PC-3 (cell line): ENCODE measurements around the gene SMYD3. TPM values are rescaled to one million over a fixed set of nuclear protein-coding genes. Genes with fewer than 3 reads are reported as not detected.

ENCODE experiments used
- ATAC-seq: fragments of 200-7000 bp; cut with Tn5 transposase; 2 replicates; pipeline ENCODE4 v1.9.1; 2020; ENCODE audit warnings: mild to moderate bottlenecking, moderate library complexity
- BruUV-seq: library from RNA; stranded (reverse); fragments of 400-500 nt; replicated peaks from 2 replicates; lab custom pipeline; 2021; lab: Mats Ljungman, UMichigan
- CTCF ChIA-PET: fragments of 300-600 bp; sonication (Branson Sonifier 250); formaldehyde crosslinking; loops from one replicate; lab custom pipeline; 2022; ENCODE audit warnings: antibody characterized with exemption; lab: Charles Lee
- POLR2A ChIA-PET: fragments of 300-600 bp; sonication (Branson Sonifier 250); formaldehyde crosslinking; loops from one replicate; lab custom pipeline; 2022; ENCODE audit warnings: antibody characterized with exemption; ENCODE audit not compliant: unreplicated experiment; lab: Charles Lee
- DNase-seq: peaks from one replicate; pipeline ENCODE4 v3.0.0-alpha.2; 2015
- H2AFZ ChIP-seq: fragments of 300-600 bp; sonication (generic); 2 replicates; pipeline ENCODE4 v1.6.0; 2016; ENCODE audit warnings: antibody characterized with exemption, low read length
- H3F3A ChIP-seq: fragments of 300-600 bp; sonication (generic); one replicate; pipeline ENCODE4 v1.6.0; 2017; ENCODE audit warnings: antibody characterized with exemption, low read length, control low read depth, mild to moderate bottlenecking; ENCODE audit not compliant: unreplicated experiment
- H3K27ac ChIP-seq: fragments of 300-600 bp; sonication (generic); 2 replicates; pipeline ENCODE4 v1.5.1; 2016; ENCODE audit warnings: mild to moderate bottlenecking, low read length
- H3K27me3 ChIP-seq: fragments of 300-600 bp; sonication (generic); 2 replicates; pipeline ENCODE4 v1.6.1; 2016; ENCODE audit warnings: low read length, mixed read lengths
- H3K36me3 ChIP-seq: fragments of 300-600 bp; sonication (generic); 2 replicates; pipeline ENCODE4 v1.6.1; 2016; ENCODE audit warnings: low read depth, mixed run types, low read length, mixed read lengths
- H3K4me1 ChIP-seq: fragments of 300-600 bp; sonication (generic); 2 replicates; pipeline ENCODE4 v1.5.1; 2016; ENCODE audit warnings: low read length; ENCODE audit not compliant: insufficient read depth
- H3K4me2 ChIP-seq: fragments of 300-600 bp; sonication (generic); 2 replicates; pipeline ENCODE4 v1.6.0; 2016; ENCODE audit warnings: low read length
- H3K4me3 ChIP-seq: fragments of 300-600 bp; sonication (generic); 2 replicates; pipeline ENCODE4 v1.5.1; 2016; ENCODE audit warnings: mild to moderate bottlenecking, low read length, mixed read lengths
- H3K79me2 ChIP-seq: fragments of 300-600 bp; sonication (generic); 2 replicates; pipeline ENCODE4 v1.6.1; 2017; ENCODE audit warnings: low read length, mixed read lengths
- H3K9ac ChIP-seq: fragments of 300-600 bp; sonication (generic); 2 replicates; pipeline ENCODE4 v1.6.0; 2016; ENCODE audit warnings: mild to moderate bottlenecking, low read length
- H3K9me2 ChIP-seq: fragments of 300-600 bp; sonication (generic); replicated peaks from 2 replicates; pipeline ENCODE4 v1.6.1; 2016; ENCODE audit warnings: mixed run types, low read length, mixed read lengths
- H3K9me3 ChIP-seq: fragments of 300-600 bp; sonication (generic); 2 replicates; pipeline ENCODE4 v1.6.1; 2016; ENCODE audit warnings: low read length, mixed read lengths
- H4K20me1 ChIP-seq: fragments of 300-600 bp; sonication (generic); 2 replicates; pipeline ENCODE4 v1.6.1; 2016; ENCODE audit warnings: low read length, mixed read lengths
- EZH2 ChIP-seq: fragments of 300-600 bp; sonication (generic); IDR thresholded peaks from one replicate; pipeline ENCODE4 v1.6.1; 2017; ENCODE audit warnings: antibody characterized with exemption, mild to moderate bottlenecking, low read length; ENCODE audit not compliant: unreplicated experiment
- EZH2phosphoT487 ChIP-seq: fragments of 300-600 bp; sonication (generic); IDR thresholded peaks from 2 replicates; pipeline ENCODE4 v1.6.1; 2018; ENCODE audit warnings: mild to moderate bottlenecking, antibody characterized with exemption, low read length, borderline replicate concordance
- intact Hi-C: fragments of 100-400 bp; cut with micrococcal nuclease; formaldehyde crosslinking; loops from 2 replicates; pipeline ENCODE4 v1.9.0; 2023
- total RNA-seq: library from RNA; depleted of rRNA; stranded (reverse); fragments of >200 nt; gene quantifications from 2 replicates; pipeline ENCODE4 v1.2.3, GENCODE V29; 2014
- TF ChIP-seq, protein P1 (sequence below): fragments of 300-600 bp; sonication (generic); conservative IDR thresholded peaks from 2 replicates; pipeline ENCODE4 v1.5.1; 2017; ENCODE audit warnings: antibody characterized with exemption, low read depth, mild to moderate bottlenecking, low read length

Gene SMYD3
- total RNA-seq, 1 experiment from 2014 or later, result 33.0 TPM

DNA sequence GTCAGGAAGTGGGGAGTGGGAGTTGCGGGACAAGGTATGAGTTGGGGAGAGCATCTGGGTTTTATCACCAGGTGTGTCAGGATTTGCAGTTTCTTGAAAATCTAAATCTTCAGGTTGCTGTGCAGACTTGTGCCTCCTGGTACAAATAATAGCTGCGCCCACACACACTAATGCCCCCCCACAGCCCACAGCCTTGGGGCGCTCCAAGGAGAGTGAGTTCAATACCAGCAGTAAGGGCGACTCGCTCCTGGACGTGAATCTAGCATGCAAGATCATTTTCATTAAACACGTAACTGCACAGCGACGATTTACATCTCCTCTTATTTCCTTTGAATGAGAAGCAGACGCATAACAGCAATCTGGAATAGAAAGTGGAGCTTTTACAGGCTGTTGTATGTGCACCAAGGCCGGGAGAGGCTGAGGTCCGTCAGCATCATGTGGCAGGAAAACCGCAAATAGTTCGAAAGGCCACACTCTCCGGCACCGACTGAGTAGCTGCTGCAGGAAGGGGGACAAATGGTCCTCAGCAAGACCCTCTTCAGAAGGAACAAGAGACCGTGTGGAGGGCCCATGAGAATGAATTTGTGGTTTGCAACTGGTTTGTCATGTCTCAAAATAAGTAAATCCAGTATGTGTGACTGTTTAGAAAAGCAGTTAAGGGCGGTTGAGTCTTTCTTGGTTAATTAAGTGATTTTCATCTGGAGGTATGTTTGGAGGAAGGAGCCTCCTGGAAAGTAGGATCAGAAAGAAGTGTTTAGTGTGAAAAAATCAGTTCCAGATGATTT is 439.5 kb downstream of the SMYD3 start:
- no peaks in the 10 kb centered on the region for H3K9me3 ChIP-seq
- ATAC-seq (no peak), DNase-seq (no peak)
- intact Hi-C loops, result no loop called here
- no peaks in the 10 kb centered on the region for H3K9me2 ChIP-seq
- H3F3A ChIP-seq, result no peaks in the 10 kb centered on the region
- H4K20me1 ChIP-seq, result no peaks in the 10 kb centered on the region
- H3K79me2 ChIP-seq, result no peaks in the 10 kb centered on the region
- ChIA-PET POLR2A (no interaction called here), CTCF (no interaction called here)
- H3K36me3 ChIP-seq, result no peaks in the 10 kb centered on the region
- no peak overlapping the region for H3K9ac ChIP-seq
- peaks cover 7% of the 10 kb centered on the region; the same call in 1 of the 2 replicates for H3K4me1 ChIP-seq
- no peak overlapping the region for H3K4me3 ChIP-seq
- no peak overlapping the region for H3K4me2 ChIP-seq
- no peak overlapping the region for H3K27ac ChIP-seq
- TF ChIP-seq, protein P1, sequence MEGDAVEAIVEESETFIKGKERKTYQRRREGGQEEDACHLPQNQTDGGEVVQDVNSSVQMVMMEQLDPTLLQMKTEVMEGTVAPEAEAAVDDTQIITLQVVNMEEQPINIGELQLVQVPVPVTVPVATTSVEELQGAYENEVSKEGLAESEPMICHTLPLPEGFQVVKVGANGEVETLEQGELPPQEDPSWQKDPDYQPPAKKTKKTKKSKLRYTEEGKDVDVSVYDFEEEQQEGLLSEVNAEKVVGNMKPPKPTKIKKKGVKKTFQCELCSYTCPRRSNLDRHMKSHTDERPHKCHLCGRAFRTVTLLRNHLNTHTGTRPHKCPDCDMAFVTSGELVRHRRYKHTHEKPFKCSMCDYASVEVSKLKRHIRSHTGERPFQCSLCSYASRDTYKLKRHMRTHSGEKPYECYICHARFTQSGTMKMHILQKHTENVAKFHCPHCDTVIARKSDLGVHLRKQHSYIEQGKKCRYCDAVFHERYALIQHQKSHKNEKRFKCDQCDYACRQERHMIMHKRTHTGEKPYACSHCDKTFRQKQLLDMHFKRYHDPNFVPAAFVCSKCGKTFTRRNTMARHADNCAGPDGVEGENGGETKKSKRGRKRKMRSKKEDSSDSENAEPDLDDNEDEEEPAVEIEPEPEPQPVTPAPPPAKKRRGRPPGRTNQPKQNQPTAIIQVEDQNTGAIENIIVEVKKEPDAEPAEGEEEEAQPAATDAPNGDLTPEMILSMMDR, result no peak
- no peak for TF ChIP-seq EZH2phosphoT487
- TF ChIP-seq EZH2, result no peak
- H2AFZ ChIP-seq, result no peak overlapping the region
- no peaks in the 10 kb centered on the region for H3K27me3 ChIP-seq
- BruUV-seq, result no TSS peak

DNA sequence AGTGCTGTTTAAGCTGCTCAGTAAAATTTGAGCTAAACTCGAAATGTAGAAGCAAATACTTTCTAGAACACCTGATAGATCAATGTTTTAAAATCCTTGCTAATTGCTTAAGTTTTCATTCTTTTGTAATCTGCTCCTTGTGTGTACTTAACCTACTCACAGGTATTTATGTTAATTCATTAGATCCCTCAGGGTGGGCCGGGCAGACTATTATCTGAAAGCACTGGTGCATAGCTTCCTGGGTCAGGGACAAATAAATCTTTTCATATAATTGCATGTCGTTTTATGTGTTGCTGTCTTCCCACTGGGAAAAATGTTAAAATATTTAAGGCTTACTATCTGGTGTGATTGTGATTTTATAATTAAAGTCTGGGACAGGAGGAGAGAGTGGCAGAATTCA is 440.5 kb downstream of the SMYD3 start:
- Histone ChIP-seq H3K4me2 (no peak overlapping the region), H3F3A (no peaks in the 10 kb centered on the region), H3K9me2 (no peaks in the 10 kb centered on the region), H3K27me3 (no peaks in the 10 kb centered on the region), H3K79me2 (no peaks in the 10 kb centered on the region), H3K27ac (no peak overlapping the region), H3K9me3 (no peaks in the 10 kb centered on the region), H3K4me3 (no peak overlapping the region), H3K36me3 (no peaks in the 10 kb centered on the region), H4K20me1 (no peaks in the 10 kb centered on the region), H3K9ac (no peak overlapping the region), H2AFZ (no peak overlapping the region), H3K4me1 (peaks cover 7% of the 10 kb centered on the region; the same call in 1 of the 2 replicates)
- ATAC-seq (no peak), DNase-seq (no peak)
- no TSS peak for BruUV-seq
- intact Hi-C loops, result no loop called here
- CTCF ChIA-PET, result no interaction called here
- no peak for TF ChIP-seq EZH2
- no peak for TF ChIP-seq EZH2phosphoT487
- TF ChIP-seq, protein P1, result no peak
- POLR2A ChIA-PET, result no interaction called here

DNA sequence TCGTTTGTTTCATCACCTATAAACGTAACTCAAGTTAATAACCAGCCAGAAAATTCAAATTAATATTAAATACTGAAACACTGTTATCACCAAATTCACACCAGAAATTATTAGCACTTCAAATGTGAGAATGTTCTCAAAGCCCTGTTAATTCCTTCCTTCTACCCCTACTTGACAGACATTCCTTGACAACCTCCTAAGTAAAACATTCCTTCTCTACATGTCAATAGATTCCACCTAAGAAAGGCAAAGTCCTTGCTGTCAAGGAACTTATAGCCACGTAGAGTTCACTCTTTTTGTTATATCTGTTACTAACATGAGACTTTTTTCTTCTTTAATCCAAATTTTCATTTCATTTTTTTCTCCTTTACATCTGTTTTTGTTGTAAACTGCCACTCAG is 441.5 kb downstream of the SMYD3 start:
- H3K27me3 ChIP-seq, result no peaks in the 10 kb centered on the region
- no peak overlapping the region for H3K9ac ChIP-seq
- H3K9me2 ChIP-seq, result no peaks in the 10 kb centered on the region
- TF ChIP-seq, protein P1, result no peak
- TF ChIP-seq EZH2 (no peak), EZH2phosphoT487 (no peak)
- DNase-seq, result no peak
- H3K9me3 ChIP-seq, result no peaks in the 10 kb centered on the region
- H3K4me2 ChIP-seq, result no peak overlapping the region
- H3K27ac ChIP-seq, result no peak overlapping the region
- peaks cover 7% of the 10 kb centered on the region; the same call in 1 of the 2 replicates for H3K4me1 ChIP-seq
- ChIA-PET CTCF (no interaction called here), POLR2A (no interaction called here)
- no peaks in the 10 kb centered on the region for H4K20me1 ChIP-seq
- no peaks in the 10 kb centered on the region for H3K79me2 ChIP-seq
- no peaks in the 10 kb centered on the region for H3F3A ChIP-seq
- no peaks in the 10 kb centered on the region for H3K36me3 ChIP-seq
- intact Hi-C loops, result no loop called here
- no peak overlapping the region for H3K4me3 ChIP-seq
- no TSS peak for BruUV-seq
- no peak for ATAC-seq
- no peak overlapping the region for H2AFZ ChIP-seq
